GM19351 (cell line): ENCODE data around the gene NCKAP1.
"Not testable (repeated sequence)": the region's sequence is repeated elsewhere in the genome, so short reads cannot be mapped to it uniquely, and the experiment has no call there.

Source experiments
- ATAC-seq: cut with Tn5 transposase; IDR thresholded peaks from one replicate; pipeline ENCODE4 v1.9.1; 2021; ENCODE audit warnings: mild to moderate bottlenecking, moderate library complexity; ENCODE audit not compliant: unreplicated experiment

Gene NCKAP1

GRCh38 chr2:183009249-183009899, 28.9 kb downstream of the NCKAP1 start:
- ATAC-seq, result no peak

DNA sequence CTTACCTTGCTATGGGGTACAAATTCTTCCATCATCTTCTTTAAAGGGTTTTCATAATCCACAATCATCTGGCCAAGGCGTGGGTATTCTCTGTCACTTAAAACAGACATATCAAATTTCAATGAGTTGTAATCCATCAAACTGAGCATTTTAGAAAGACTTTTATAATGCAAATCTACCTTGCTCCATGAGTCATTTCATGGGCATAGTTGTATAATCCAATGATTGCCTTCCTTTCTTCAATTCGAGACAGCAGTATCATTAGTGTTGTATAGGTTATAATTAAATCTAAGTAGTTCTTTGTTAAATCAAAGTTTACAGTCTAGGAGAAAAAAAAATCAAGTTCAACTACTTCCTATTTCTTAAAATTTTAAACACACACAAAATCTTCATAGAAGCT, 36.3 kb downstream of the NCKAP1 start:
- ATAC-seq, result no peak

GRCh38 chr2:183000846-183001245, 37.4 kb downstream of the NCKAP1 start:
- ATAC-seq, result no peak

GRCh38 chr2:182999348-183000028, 38.8 kb downstream of the NCKAP1 start:
- no peak for ATAC-seq

GRCh38 chr2:182994228-182994912, 43.9 kb downstream of the NCKAP1 start:
- ATAC-seq, result no peak

- ATAC-seq, result no peak
Measured at GRCh38 chr2:182982941-182983340, 55.3 kb downstream of the NCKAP1 start.

GRCh38 chr2:182981475-182981874, 56.8 kb downstream of the NCKAP1 start:
- not testable (repeated sequence) for ATAC-seq

GRCh38 chr2:182980652-182981051, 57.6 kb downstream of the NCKAP1 start:
- ATAC-seq, result no peak

DNA sequence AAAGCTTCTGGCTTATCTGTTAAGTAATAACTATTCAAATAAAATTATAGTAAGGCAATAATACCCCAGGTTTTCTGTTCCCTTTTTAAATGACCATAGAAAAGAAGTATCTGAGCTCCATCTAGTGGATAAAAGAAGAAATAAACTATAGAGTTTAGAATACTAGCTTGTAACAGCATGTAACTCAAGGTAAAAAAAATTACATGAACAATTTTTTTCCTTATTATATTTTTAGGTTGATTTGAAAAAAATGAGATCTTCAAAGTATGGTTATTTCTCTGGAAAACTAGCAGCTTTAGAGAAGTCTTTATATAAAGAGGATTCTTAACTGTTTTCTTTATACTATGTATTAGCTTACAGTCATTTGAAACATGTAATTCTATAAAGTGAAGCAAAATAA, 58.1 kb downstream of the NCKAP1 start:
- ATAC-seq, result peak; percentile 78

GRCh38 chr2:182977463-182977862, 60.8 kb downstream of the NCKAP1 start:
- ATAC-seq, result peak; percentile 32

DNA sequence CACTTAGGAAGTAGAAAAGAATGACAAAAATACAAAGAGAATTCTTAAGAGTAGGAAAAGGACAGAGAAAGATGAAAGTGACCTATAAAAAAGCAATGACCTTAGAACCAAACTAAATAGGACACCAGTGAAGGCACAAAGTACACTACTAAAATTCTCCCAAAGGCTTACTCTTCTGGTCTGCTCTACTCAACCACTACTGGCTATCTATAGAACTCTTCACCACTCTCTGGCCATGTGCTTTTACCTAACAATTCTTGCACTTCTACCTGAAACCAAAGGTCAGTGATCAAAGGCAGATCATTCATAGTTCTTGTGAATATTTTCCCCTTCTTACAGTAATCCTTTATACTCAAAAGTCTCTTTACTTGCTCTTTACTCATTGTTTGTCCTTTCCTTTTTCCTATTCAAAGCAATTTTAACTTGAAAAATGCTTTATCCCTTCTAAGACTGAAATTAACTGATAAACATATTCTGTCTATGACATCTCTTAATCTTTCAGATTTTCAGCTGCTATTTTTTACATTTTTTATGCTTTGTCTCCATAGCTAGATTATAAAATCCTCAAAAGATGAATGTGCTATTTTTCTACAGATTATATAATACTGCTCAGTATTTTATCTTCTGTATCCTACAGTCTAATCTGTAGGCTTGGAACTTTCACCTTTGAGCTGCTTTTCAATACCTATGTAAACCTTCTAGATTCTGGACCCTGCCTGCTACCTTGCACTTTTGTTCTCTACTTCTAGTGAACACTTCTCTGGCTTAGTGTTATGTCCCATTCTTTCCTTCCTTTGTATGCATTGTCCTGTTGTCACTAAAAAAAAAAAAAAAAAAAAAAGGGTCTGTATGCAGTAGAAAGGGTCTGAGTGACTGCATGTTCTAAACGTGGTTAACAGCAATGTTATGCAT, 64.6 kb downstream of the NCKAP1 start:
- ATAC-seq, result peak; percentile 52

DNA sequence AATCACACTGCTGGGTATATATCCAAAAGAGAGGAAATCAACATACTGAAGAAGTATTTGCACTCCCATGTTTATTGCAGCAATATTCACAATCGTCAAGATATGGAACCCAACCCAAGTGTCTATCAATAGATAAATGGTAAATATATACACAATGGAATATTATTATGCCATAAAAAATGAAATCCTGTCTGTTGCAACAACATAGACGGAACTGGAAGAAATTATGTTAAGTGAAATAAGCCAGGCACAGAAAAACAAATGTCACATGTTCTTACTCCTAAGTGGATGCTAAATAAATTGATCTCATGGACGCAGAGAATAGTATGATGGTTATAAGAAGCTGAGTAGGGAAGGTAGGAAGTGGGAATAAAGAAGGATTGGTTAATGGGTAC, 65.7 kb downstream of the NCKAP1 start:
- ATAC-seq, result no peak

- ATAC-seq, result peak; percentile 42
Measured at GRCh38 chr2:182971820-182972547, 66.3 kb downstream of the NCKAP1 start.

- ATAC-seq, result no peak
Measured at GRCh38 chr2:182970486-182970885, 67.8 kb downstream of the NCKAP1 start.

DNA sequence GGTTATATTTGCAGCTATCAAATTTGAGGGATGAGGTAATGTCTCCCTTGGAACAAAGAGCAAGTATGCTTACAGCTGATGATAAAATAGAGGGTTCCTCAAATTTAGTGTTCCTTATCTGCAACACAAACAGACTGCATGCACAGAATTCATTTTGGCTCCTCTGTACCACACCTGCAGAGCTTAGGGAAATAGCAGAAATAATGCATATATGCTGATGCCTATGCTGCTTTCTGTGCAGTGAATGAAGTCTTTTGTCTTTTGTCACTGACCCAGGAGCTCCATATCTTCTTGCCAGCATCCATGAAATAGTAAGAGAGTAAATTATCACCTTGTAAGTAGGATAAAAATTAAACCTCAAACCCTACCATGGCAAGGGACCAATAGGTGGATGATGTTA, 69.8 kb downstream of the NCKAP1 start:
- no peak for ATAC-seq

DNA sequence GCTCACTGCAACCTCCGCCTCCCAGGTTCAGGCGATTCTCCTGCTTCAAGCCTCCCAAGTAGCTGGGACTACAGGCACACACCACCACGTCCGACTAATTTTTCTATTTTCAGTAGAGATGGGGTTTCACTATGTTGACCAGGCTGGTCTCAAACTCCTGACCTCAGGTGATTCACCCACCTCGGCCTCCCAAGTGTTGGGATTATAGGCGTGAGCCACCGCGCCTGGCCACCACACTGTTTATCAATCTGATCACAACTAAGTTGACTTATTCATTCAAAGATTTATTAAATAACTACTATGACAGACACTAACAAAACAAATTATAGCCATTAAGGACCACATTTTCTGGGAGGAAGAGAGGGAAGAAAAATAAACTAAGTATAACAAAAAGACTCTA, 71.9 kb downstream of the NCKAP1 start:
- ATAC-seq, result not testable (repeated sequence)

- no peak for ATAC-seq
Measured at GRCh38 chr2:182962641-182963040, 75.6 kb downstream of the NCKAP1 start.

DNA sequence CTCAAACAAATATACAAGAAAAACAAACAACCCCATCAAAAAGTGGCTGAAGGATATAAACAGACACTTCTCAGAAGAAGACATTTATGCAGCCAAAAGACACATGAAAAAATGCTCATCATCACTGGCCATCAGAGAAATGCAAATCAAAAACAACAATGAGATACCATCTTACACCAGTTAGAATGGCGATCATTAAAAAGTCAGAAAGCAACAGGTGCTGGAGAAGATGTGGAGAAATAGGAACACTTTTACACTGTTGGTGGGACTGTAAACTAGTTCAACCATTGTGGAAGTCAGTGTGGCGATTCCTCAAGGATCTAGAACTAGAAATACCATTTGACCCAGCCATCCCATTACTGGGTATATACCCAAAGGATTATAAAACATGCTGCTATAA, 77.4 kb downstream of the NCKAP1 start:
- ATAC-seq, result not testable (repeated sequence)

DNA sequence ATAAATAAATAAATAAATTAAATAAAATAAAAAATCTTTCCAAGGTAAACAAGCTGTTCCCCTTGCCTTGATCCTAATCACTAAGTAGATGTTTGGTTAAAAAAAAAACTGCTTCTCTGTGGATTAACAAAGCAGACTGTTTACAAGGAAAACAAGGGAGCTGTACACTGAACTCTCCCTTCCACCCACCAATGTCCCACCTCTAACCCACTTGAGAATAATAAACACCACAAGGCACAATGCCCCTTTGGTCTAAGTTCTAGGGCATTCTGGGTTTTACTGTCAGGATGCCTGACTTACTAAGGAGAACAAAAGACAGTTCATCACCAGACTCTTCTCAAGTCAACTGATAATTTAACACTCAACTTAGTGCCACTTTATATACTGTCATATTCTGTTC, 83.5 kb downstream of the NCKAP1 start:
- ATAC-seq, result no peak

DNA sequence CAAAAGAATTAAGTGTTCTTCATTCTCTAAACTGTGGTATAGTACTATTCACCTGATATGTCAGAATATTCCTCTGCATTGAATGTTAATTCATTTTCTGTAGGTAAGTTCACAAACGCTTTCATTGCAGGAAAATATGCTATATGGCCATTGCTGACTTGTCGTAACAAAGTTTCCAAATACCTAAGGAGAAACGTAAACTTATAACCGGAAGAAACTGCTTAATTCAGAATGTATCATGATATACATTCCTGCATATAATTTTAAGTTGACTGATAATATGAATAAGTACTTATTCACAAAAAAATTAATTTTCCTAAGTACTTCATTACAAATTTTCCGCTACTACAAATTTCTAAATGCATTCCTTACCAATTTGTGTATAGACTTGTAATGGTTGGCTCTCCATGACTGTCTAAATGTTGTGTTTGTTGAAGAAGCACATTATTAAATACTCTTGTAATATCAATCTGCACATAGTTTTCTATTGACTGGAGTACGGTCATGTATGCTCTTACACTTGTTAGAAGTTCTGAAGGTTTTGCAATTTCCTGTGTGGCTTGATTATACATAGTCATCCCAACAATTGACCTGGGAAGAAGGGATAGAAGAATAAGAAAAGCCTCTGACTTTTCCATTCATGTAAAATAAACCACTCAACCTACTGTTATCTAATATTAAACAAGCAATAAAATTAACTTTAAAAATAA, 85.4 kb downstream of the NCKAP1 start:
- no peak for ATAC-seq
